H1 (cell line): Measurements from ENCODE around the gene GABRG3. TPM values are rescaled to one million over a fixed set of nuclear protein-coding genes. Genes with fewer than 3 reads are reported as not detected.

ENCODE experiments used
- BRCA1 ChIP-seq: IDR thresholded peaks from 2 replicates; pipeline ENCODE4 v1.6.1; 2012; ENCODE audit warnings: low read depth, low read length, improper control_type of control experiment
- CBX8 ChIP-seq: fragments of 300-800, 300-1000 bp; sonication (generic); IDR thresholded peaks from 2 replicates; pipeline ENCODE4 v1.7.1; 2016; ENCODE audit warnings: low read depth, low read length, borderline replicate concordance
- CHD7 ChIP-seq: fragments of 300-600 bp; sonication (generic); IDR thresholded peaks from 2 replicates; pipeline ENCODE4 v1.7.1; 2012; ENCODE audit warnings: low read length, moderate library complexity, mild to moderate bottlenecking, inconsistent platforms; ENCODE audit not compliant: insufficient replicate concordance
- CTCF ChIP-seq, 3 experiments: IDR thresholded peaks; 1 replicate in 2 of 3; 2 replicates in 1 of 3; pipeline versions ENCODE4 v1.5.1 to v1.6.1; 2011; ENCODE audit warnings: low read length in 3 of 3, mild to moderate bottlenecking in 3 of 3, inconsistent platforms in 2 of 3, low read depth in 1 of 3, moderate library complexity in 1 of 3; ENCODE audit not compliant: insufficient read depth in 1 of 3; ENCODE audit errors: control extremely low read depth in 1 of 3
- FOSL1 ChIP-seq: IDR thresholded peaks from 2 replicates; pipeline ENCODE4 v1.6.1; 2011; ENCODE audit warnings: mild to moderate bottlenecking, low read depth, low read length, moderate library complexity; ENCODE audit not compliant: insufficient read depth
- JUN ChIP-seq: IDR thresholded peaks from 2 replicates; pipeline ENCODE4 v1.6.1; 2011; ENCODE audit warnings: low read depth, mild to moderate bottlenecking, improper control_type of control experiment, low read length
- MAX ChIP-seq: IDR thresholded peaks from 2 replicates; pipeline ENCODE4 v1.6.1; 2012; ENCODE audit warnings: inconsistent platforms
- SIN3A ChIP-seq, 2 experiments: IDR thresholded peaks in 1 of 2; conservative IDR thresholded peaks in 1 of 2; 2 replicates each; pipeline ENCODE4 v1.6.1; 2011 to 2012; ENCODE audit warnings: low read length in 2 of 2, improper control_type of control experiment in 1 of 2, low read depth in 1 of 2, mild to moderate bottlenecking in 1 of 2
- TEAD4 ChIP-seq: IDR thresholded peaks from 2 replicates; pipeline ENCODE4 v1.6.1; 2012; ENCODE audit warnings: low read depth, low read length, inconsistent platforms, mixed read lengths
- polyA plus RNA-seq, 7 experiments: library from polyadenylated mRNA; depleted of rRNA in 3 of 7; stranded (reverse) in 5 of 7; unstranded in 2 of 7; fragments of >200 nt in 5 of 7; fragments of 200-250 nt in 2 of 7; gene quantifications; 1 replicate in 5 of 7; 2 replicates in 1 of 7; 4 replicates in 1 of 7; pipeline versions ENCODE4 v1.2.1 to v1.2.3, GENCODE V29; 2011 to 2013; ENCODE audit warnings: missing spikeins in 2 of 7, mixed read lengths in 2 of 7
- total RNA-seq: library from RNA; stranded (reverse); fragmentation: NEBNext Ultra II Directional; extraction: Animal tissue kit (Norgen Biotek cat#: 25700); gene quantifications from 2 replicates; pipeline ENCODE4 v1.2.1, GENCODE V29; 2021

The GABRG3 gene
- total and polyA plus RNA-seq, 2 of the 8 experiments (the other 6 are each of a cell fraction or from before 2014, with no cell fraction given), result 0.17 to 0.80 TPM

- no peak for TF ChIP-seq CHD7
- no peak for TF ChIP-seq CTCF (IDR thresholded peaks at IDR 0.05; ENCODE audit: control extremely low read depth in 1 of 3, insufficient read depth in 1 of 3, low read depth in 1 of 3, low read length in 3 of 3)
- no peak for TF ChIP-seq JUN
- TF ChIP-seq CBX8, result no peak
- no peak for TF ChIP-seq FOSL1
- no peak for TF ChIP-seq MAX
- TF ChIP-seq SIN3A (conservative IDR thresholded peaks at IDR 0.05 in 1 of 2, IDR thresholded peaks at IDR 0.05 in 1 of 2; ENCODE audit: low read depth in 1 of 2, low read length in 2 of 2), result no peak
- TF ChIP-seq BRCA1, result no peak
- no peak for TF ChIP-seq TEAD4
Measured at GRCh38 chr15:27579738-27580137, 608.8 kb downstream of the GABRG3 start (continued).
